Measurements from ENCODE around the gene ANO8. TPM values are rescaled to one million over a fixed set of nuclear protein-coding genes. Genes with fewer than 3 reads are reported as not detected.
"Not testable (repeated sequence)": the region's sequence is repeated elsewhere in the genome, so short reads cannot be mapped to it uniquely, and the experiment has no call there.

ANO8 gene
- total and polyA plus RNA-seq, 2 donors (not counting 1 experiment from before 2014, with no cell fraction given) = 1.1 to 5.9 TPM

GRCh38 chr19:17365361-17365760, 30.7 kb upstream of the ANO8 start:
- Histone ChIP-seq H4K20me1 (ENCODE audit: control insufficient read depth, extremely low read depth, insufficient read depth, low read length) (no peaks in the 10 kb centered on the region), H3K27ac (ENCODE audit: insufficient read depth, low read length) (no peak overlapping the region), H3K9me3 (ENCODE audit: control insufficient read depth, insufficient read depth, low read depth, low read length) (no peaks in the 10 kb centered on the region), H3K9ac (ENCODE audit: insufficient read depth, low read length) (no peak overlapping the region), H3K79me2 (ENCODE audit: control insufficient read depth, insufficient read depth, low read length) (no peaks in the 10 kb centered on the region), H3K4me3 (replicated peaks in 1 of 4; ENCODE audit: control extremely low read depth in 1 of 4, insufficient read depth in 1 of 4, low read depth in 3 of 4, low read length in 4 of 4) (no peak overlapping the region), H3K4me2 (ENCODE audit: extremely low read depth, insufficient read depth, low read length) (no peak overlapping the region), H3K27me3 (ENCODE audit: control insufficient read depth, insufficient read depth, low read length) (no peaks in the 10 kb centered on the region), H2AFZ (ENCODE audit: low read length) (no peak overlapping the region), H3K4me1 (ENCODE audit: control insufficient read depth, extremely low read depth, insufficient read depth, low read length) (no peaks in the 10 kb centered on the region), H3K36me3 (ENCODE audit: control insufficient read depth, insufficient read depth, low read length) (no peaks in the 10 kb centered on the region)
- no peak for DNase-seq (ENCODE audit: low read depth in 2 of 2)
- TF ChIP-seq CTCF (conservative IDR thresholded peaks at IDR 0.05 in 1 of 2, IDR thresholded peaks at IDR 0.05 in 1 of 2; ENCODE audit: low read depth in 1 of 2, low read length in 2 of 2) = no peak
- TF ChIP-seq EZH2 (IDR thresholded peaks at IDR 0.05; ENCODE audit: low read length, missing control alignments) = no peak

- not testable (repeated sequence) for H3K79me2 ChIP-seq (ENCODE audit: control insufficient read depth, insufficient read depth, low read length); H3K27ac ChIP-seq (ENCODE audit: insufficient read depth, low read length); H3K9ac ChIP-seq (ENCODE audit: insufficient read depth, low read length); H3K36me3 ChIP-seq (ENCODE audit: control insufficient read depth, insufficient read depth, low read length); H2AFZ ChIP-seq (ENCODE audit: low read length); H3K4me3 ChIP-seq (replicated peaks in 1 of 4; ENCODE audit: control extremely low read depth in 1 of 4, insufficient read depth in 1 of 4, low read depth in 3 of 4, low read length in 4 of 4); H3K4me2 ChIP-seq (ENCODE audit: extremely low read depth, insufficient read depth, low read length); H3K9me3 ChIP-seq (ENCODE audit: control insufficient read depth, insufficient read depth, low read depth, low read length); H3K4me1 ChIP-seq (ENCODE audit: control insufficient read depth, extremely low read depth, insufficient read depth, low read length); H4K20me1 ChIP-seq (ENCODE audit: control insufficient read depth, extremely low read depth, insufficient read depth, low read length); H3K27me3 ChIP-seq (ENCODE audit: control insufficient read depth, insufficient read depth, low read length); DNase-seq (ENCODE audit: low read depth in 2 of 2)
These were observed 29.4 kb upstream of the ANO8 start for GRCh38 chr19:17363852-17364605.

- H3K9ac ChIP-seq (ENCODE audit: insufficient read depth, low read length) = no peak overlapping the region
- no peak overlapping the region for H3K4me2 ChIP-seq (ENCODE audit: extremely low read depth, insufficient read depth, low read length)
- H3K4me3 ChIP-seq (replicated peaks in 1 of 4; ENCODE audit: control extremely low read depth in 1 of 4, insufficient read depth in 1 of 4, low read depth in 3 of 4, low read length in 4 of 4) = no peak overlapping the region
- H3K27me3 ChIP-seq (ENCODE audit: control insufficient read depth, insufficient read depth, low read length) = no peaks in the 10 kb centered on the region
- no peak overlapping the region for H3K27ac ChIP-seq (ENCODE audit: insufficient read depth, low read length)
- H2AFZ ChIP-seq (ENCODE audit: low read length) = no peak overlapping the region
- no peaks in the 10 kb centered on the region for H4K20me1 ChIP-seq (ENCODE audit: control insufficient read depth, extremely low read depth, insufficient read depth, low read length)
- H3K79me2 ChIP-seq (ENCODE audit: control insufficient read depth, insufficient read depth, low read length) = no peaks in the 10 kb centered on the region
- no peak for DNase-seq (ENCODE audit: low read depth in 2 of 2)
- no peaks in the 10 kb centered on the region for H3K4me1 ChIP-seq (ENCODE audit: control insufficient read depth, extremely low read depth, insufficient read depth, low read length)
- TF ChIP-seq CTCF (conservative IDR thresholded peaks at IDR 0.05 in 1 of 2, IDR thresholded peaks at IDR 0.05 in 1 of 2; ENCODE audit: low read depth in 1 of 2, low read length in 2 of 2) (no peak), EZH2 (IDR thresholded peaks at IDR 0.05; ENCODE audit: low read length, missing control alignments) (no peak)
- H3K36me3 ChIP-seq (ENCODE audit: control insufficient read depth, insufficient read depth, low read length) = no peaks in the 10 kb centered on the region
- H3K9me3 ChIP-seq (ENCODE audit: control insufficient read depth, insufficient read depth, low read depth, low read length) = no peaks in the 10 kb centered on the region
These were observed 25.5 kb upstream of the ANO8 start for GRCh38 chr19:17359905-17360800.
